ENCODE results near the gene DOCK10.
"Not testable (repeated sequence)": the region's sequence is repeated elsewhere in the genome, so short reads cannot be mapped to it uniquely, and the experiment has no call there.

Gene DOCK10

DNA sequence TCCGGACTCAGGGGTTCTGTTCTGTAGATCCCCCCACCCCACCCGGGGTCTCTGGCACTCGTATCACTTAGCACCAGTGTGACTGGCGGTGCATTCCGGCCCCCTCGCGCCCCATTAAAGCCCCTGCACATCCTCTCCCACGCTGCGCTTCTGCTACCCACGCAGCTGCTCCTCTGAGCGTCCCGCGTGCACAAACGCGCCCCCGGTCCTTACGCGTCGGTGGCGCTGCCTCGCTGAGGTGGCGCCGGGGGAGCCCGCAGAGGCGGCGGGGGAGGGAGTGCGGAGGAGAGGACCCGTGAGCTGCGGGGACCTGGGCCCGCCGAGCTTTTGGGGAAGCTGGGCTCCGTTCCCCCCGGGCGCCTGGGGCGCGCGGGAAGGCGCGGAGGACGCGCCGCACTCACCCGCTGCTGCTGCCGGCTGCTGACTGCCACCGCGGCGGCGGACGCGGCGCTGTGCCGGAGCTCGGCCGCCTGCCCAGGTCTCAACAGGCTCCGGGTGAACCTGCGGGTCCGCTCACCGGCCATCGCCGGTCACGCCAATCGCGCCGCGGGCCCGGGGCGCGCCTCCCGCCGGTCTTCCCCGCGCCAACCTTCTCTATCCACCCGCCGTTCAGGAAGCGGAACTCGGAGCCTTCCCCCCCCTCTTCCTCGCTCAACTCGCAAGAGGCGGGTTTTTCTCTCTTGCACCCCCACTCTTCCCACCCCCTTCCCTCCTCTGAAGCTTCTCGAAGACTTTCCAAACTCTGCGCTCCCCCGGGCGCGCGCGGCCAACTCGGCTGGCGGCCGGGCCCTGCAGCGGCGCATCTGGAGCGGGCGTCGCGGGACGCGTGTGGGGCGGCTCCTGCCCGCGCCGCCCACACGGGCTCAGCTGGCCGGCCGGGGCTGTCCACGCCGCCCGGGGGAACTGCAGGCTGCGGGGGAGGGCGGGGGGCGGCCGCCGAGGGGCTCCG lies at the start of gene DOCK10:
DOCK10 (minus strand) TSS at position 618 of the 949 bp plus-strand sequence; CDS start at position 524, 94 bp downstream.
- DNase-seq, result no peak

- no peak for DNase-seq
These were observed 49.1 kb upstream of the DOCK10 start for GRCh38 chr2:225091336-225091735.

- no peak for DNase-seq
These were observed 48.5 kb upstream of the DOCK10 start for GRCh38 chr2:225090746-225091145.

DNA sequence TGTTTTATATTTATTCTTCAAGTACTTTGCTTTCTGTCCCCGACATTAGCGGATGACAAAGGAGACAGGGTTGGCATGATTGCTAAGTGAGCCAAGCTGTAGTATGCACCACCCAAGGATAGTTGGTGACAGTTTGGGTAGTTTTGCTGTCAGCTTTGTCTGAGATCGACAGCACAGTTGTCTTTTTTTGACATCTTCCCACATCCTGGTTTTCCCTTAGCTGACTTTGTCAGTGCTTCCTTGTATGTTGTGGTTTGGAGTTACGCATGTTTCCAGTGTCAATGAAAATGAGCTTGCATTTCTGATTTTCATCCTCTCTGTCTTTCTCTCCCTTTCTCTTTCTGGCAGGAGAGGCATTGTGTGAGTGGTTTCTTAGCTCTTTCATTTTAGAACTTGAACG lies 44.6 kb upstream of the DOCK10 start:
- DNase-seq, result no peak

- DNase-seq, result no peak
These were observed 44.2 kb upstream of the DOCK10 start for GRCh38 chr2:225086439-225086838.

GRCh38 chr2:225083276-225083675 lies 41.0 kb upstream of the DOCK10 start:
- DNase-seq, result no peak

GRCh38 chr2:225076125-225076524 lies 33.9 kb upstream of the DOCK10 start:
- DNase-seq, result no peak

- DNase-seq, result no peak
These were observed 32.8 kb upstream of the DOCK10 start for GRCh38 chr2:225074919-225075681.

DNA sequence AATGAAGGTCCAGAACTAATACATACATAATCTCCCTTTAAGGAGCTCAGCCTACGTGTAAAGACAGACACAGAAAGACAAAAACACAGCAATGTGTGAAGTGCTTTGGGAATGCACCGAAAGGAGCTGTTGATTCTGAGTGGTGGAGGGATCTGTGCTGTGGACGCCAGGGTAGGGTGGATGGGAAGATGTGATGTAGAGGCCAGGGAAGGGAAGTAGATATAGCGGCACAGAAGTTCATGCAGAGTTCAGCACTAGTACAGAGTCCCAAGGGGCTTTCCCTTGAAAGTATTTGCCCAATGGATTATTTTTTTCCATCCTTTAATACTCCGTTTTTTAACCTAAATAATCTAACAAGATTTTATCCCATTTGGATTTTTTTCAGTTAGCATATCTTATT lies 32.1 kb upstream of the DOCK10 start:
- no peak for DNase-seq

- DNase-seq, result no peak
These were observed 30.9 kb upstream of the DOCK10 start for GRCh38 chr2:225073198-225073597.

GRCh38 chr2:225072444-225072843 lies 30.2 kb upstream of the DOCK10 start:
- DNase-seq, result no peak

GRCh38 chr2:225070811-225071210 lies 28.5 kb upstream of the DOCK10 start:
- DNase-seq, result no peak

DNA sequence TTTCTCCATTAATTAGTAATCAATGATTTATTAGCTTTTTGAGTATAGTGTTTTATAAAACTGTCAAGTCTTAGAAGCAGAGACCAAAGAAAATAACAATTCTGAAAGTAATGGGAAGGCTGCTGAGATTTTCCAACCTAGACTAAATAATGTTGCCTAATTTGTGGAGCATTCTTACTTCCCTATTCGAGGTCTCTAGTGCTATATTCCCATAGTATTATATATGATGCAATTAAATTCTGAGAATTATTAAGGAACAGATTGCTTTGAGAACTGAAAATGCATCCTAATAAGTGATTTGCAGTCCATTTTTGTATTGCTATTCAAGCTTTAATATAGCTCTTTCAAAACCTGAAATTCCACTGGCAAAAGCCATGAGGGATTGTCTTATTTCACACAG lies 27.7 kb upstream of the DOCK10 start:
- DNase-seq, result no peak

GRCh38 chr2:225069477-225069876 lies 27.2 kb upstream of the DOCK10 start:
- DNase-seq, result no peak

DNA sequence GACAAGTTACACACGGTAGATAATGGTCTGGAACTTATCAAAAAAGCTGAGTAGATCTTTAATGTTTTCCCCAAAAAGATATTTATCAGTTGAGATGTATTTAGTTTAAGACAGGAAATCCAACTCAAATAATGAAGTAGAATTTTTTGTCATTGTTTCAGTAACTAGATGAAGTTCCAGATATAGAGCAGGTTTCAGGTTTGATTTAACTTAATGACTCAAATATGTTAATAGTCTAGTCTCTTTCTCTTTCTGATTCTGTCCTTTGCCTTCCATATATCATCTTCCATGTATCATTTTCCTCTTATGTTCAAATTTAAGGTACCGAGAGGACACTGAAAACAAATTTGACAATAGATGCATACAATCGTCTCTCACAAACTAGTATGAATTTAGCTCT lies 23.6 kb upstream of the DOCK10 start:
- DNase-seq, result no peak

- DNase-seq, result no peak
These were observed 22.7 kb upstream of the DOCK10 start for GRCh38 chr2:225064928-225065327.

- no peak for DNase-seq
These were observed 22.1 kb upstream of the DOCK10 start for GRCh38 chr2:225064362-225064761.

DNA sequence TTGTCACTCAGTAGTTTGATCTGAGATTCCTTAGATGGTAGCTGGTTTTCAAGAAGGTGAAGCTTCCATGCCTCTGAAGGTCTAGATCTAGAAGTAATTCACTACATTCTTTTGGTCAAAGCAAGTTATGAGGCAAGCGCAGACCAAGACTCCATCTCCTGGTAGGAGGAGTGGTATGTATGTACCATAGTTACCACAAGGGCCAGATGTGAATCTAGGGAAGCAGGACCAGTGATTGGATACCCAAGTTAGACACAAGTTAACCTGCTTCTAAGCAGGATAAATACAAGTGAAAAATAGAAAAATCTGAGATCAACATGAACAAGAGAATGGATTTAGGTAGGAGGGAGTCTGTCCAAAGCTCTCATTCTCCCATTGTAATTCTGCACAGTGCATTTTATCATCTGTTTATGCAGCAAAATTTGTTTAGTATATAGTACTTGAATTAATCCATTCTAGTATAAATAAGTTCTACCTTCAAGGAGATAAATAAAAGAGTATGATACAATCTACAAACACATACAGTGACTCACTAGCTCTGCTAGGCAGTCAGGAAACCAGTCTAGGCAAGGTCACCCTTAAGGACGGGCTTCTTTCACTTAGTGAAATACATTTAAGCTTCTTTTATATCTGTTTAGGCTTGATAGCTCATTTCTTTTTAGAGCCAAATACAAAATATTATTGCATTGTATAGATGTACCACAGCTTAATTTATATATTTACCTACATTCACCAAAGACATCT lies 14.2 kb upstream of the DOCK10 start:
- DNase-seq, result no peak

- DNase-seq, result no peak
These were observed 13.4 kb upstream of the DOCK10 start for GRCh38 chr2:225055714-225056113.

GRCh38 chr2:225052703-225053102 lies 10.4 kb upstream of the DOCK10 start:
- DNase-seq, result no peak

DNA sequence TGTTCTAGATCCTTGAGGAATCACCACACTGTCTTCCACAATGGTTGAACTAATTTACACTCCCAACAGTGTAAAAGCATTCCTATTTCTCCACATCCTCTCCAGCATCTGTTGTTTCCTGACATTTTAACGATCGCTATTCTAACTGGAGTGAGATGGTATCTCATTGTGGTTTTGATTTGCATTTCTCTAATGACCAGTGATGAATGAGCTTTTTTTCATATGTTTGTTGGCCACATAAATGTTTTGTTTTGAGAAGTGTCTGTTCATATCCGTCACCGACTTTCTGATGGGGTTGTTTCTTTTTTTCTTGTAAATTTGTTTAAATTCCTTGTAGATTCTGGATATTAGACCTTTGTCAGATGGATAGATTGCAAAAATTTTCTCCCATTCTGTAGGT lies 5.2 kb upstream of the DOCK10 start:
- not testable (repeated sequence) for DNase-seq

- no peak for DNase-seq
These were observed 516 bp upstream of the DOCK10 start for GRCh38 chr2:225042800-225043167.

DNA sequence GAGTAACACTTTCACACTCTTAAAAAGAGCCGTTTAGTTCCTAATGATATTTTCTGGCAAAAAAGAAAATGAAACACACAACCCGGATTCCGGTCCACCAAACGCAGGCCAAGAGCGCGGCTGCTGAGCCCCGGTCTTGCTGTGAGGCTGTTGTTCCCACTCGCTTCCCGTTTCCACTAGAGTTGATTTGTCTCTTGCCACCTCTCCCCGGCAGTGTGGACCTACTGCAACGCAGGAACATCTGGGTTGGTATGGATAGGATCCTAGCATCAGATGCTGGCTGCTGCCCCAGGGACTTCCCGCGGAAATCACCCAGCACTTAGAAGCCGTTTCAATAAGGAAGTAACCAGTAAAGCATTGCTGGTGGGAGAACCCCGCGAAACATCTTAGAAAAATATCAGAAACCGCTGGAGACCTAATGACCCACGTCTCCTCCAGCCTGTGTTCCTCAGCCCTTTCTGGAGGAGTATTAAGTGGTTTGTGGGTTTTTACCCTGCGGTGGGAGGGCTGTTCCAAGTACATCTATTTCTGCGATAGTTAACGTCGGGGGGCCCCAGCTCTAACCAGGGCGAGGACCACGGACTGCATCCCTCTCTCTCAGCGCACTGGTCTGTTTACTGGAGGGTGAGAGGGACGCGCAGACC lies 939 bp downstream of the DOCK10 start:
- DNase-seq, result no peak
